Measurements from ENCODE around the gene UBASH3B. TPM values are rescaled to one million over a fixed set of nuclear protein-coding genes. Genes with fewer than 3 reads are reported as not detected.

The UBASH3B gene
- total and polyA plus RNA-seq, 2 donors (not counting 1 experiment from before 2014, with no cell fraction given): 13.1 to 44.4 TPM

DNA sequence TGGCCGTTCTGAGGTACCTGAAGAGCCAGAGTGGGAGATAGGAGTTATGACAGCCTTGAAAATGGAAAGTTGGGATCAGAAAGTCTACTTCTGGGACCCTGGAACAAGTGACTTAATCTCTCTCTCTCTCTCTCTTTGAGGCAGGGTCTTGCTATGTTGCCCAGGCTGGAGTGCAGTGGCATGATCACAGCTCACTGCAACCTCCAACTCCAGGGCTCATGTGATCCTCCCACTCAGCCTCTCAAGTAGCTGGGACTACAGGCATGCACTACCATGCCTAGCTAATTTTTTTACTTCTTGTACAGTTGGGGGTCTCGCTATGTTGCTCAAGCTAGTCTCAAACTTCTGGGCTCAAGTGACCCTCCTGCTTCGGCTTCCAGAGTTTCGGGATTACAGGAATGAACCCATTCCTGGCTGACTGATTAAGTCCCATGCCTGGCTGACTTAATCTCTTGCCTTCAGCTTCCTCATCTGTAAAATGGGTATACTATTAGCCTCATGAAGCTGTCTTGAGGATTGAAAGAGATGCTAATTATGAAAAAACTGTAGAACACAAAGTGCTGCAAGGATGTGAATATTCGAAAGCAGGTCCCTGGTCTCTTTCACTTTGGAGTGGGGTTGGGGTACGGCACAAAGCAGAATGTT lies 87.7 kb downstream of the UBASH3B start:
- Histone ChIP-seq H2AFZ (ENCODE audit: low read length) (no peak overlapping the region), H3K4me1 (ENCODE audit: control insufficient read depth, extremely low read depth, insufficient read depth, low read length) (peaks cover 17% of the 10 kb centered on the region), H3K79me2 (ENCODE audit: control insufficient read depth, insufficient read depth, low read length) (peaks cover 3% of the 10 kb centered on the region), H3K27ac (ENCODE audit: insufficient read depth, low read length) (no peak overlapping the region), H3K27me3 (ENCODE audit: control insufficient read depth, insufficient read depth, low read length) (no peaks in the 10 kb centered on the region), H3K4me2 (ENCODE audit: extremely low read depth, insufficient read depth, low read length) (no peak overlapping the region), H3K9ac (ENCODE audit: insufficient read depth, low read length) (no peak overlapping the region), H3K9me3 (ENCODE audit: control insufficient read depth, insufficient read depth, low read depth, low read length) (no peaks in the 10 kb centered on the region), H3K4me3 (replicated peaks in 1 of 4; ENCODE audit: control extremely low read depth in 1 of 4, insufficient read depth in 1 of 4, low read depth in 3 of 4, low read length in 4 of 4) (no peak overlapping the region), H3K36me3 (ENCODE audit: control insufficient read depth, insufficient read depth, low read length) (no peaks in the 10 kb centered on the region), H4K20me1 (ENCODE audit: control insufficient read depth, extremely low read depth, insufficient read depth, low read length) (no peaks in the 10 kb centered on the region)
- no peak for DNase-seq (ENCODE audit: low read depth in 2 of 2)
- TF ChIP-seq, protein P1, sequence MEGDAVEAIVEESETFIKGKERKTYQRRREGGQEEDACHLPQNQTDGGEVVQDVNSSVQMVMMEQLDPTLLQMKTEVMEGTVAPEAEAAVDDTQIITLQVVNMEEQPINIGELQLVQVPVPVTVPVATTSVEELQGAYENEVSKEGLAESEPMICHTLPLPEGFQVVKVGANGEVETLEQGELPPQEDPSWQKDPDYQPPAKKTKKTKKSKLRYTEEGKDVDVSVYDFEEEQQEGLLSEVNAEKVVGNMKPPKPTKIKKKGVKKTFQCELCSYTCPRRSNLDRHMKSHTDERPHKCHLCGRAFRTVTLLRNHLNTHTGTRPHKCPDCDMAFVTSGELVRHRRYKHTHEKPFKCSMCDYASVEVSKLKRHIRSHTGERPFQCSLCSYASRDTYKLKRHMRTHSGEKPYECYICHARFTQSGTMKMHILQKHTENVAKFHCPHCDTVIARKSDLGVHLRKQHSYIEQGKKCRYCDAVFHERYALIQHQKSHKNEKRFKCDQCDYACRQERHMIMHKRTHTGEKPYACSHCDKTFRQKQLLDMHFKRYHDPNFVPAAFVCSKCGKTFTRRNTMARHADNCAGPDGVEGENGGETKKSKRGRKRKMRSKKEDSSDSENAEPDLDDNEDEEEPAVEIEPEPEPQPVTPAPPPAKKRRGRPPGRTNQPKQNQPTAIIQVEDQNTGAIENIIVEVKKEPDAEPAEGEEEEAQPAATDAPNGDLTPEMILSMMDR (conservative IDR thresholded peaks at IDR 0.05 in 1 of 2, IDR thresholded peaks at IDR 0.05 in 1 of 2; ENCODE audit: low read depth in 1 of 2, low read length in 2 of 2): no peak
- TF ChIP-seq EZH2 (IDR thresholded peaks at IDR 0.05; ENCODE audit: low read length, missing control alignments): no peak

DNA sequence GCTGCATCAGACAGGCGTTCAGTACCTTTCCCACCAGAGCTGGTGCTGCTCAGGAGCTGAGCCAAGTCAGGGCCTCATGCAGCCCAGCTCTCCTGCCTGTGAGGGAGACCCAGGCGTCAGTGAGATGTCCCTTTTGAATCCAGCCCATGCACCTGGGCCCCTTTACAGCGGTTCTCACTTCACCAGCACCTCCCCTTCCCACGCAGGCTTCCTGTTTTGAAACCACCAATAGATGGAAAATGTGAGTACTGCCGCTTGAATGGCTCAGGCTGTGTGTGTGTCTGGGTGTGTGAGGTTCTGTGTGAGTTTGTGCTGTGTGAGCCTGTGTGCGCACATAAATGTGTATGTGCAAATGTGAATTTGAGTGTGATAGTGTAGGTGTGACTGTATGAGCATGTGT lies 88.4 kb downstream of the UBASH3B start:
- no peak overlapping the region for H2AFZ ChIP-seq (ENCODE audit: low read length)
- H3K4me1 ChIP-seq (ENCODE audit: control insufficient read depth, extremely low read depth, insufficient read depth, low read length): peaks cover 17% of the 10 kb centered on the region
- TF ChIP-seq, protein P1 (conservative IDR thresholded peaks at IDR 0.05 in 1 of 2, IDR thresholded peaks at IDR 0.05 in 1 of 2; ENCODE audit: low read depth in 1 of 2, low read length in 2 of 2): no peak
- TF ChIP-seq EZH2 (IDR thresholded peaks at IDR 0.05; ENCODE audit: low read length, missing control alignments): no peak
- peaks cover 3% of the 10 kb centered on the region for H3K79me2 ChIP-seq (ENCODE audit: control insufficient read depth, insufficient read depth, low read length)
- H3K27me3 ChIP-seq (ENCODE audit: control insufficient read depth, insufficient read depth, low read length): no peaks in the 10 kb centered on the region
- H3K4me3 ChIP-seq (replicated peaks in 1 of 4; ENCODE audit: control extremely low read depth in 1 of 4, insufficient read depth in 1 of 4, low read depth in 3 of 4, low read length in 4 of 4): no peak overlapping the region
- H3K27ac ChIP-seq (ENCODE audit: insufficient read depth, low read length): no peak overlapping the region
- H3K9ac ChIP-seq (ENCODE audit: insufficient read depth, low read length): no peak overlapping the region
- H4K20me1 ChIP-seq (ENCODE audit: control insufficient read depth, extremely low read depth, insufficient read depth, low read length): no peaks in the 10 kb centered on the region
- H3K4me2 ChIP-seq (ENCODE audit: extremely low read depth, insufficient read depth, low read length): no peak overlapping the region
- H3K36me3 ChIP-seq (ENCODE audit: control insufficient read depth, insufficient read depth, low read length): no peaks in the 10 kb centered on the region
- DNase-seq (ENCODE audit: low read depth in 2 of 2): no peak
- no peaks in the 10 kb centered on the region for H3K9me3 ChIP-seq (ENCODE audit: control insufficient read depth, insufficient read depth, low read depth, low read length)

DNA sequence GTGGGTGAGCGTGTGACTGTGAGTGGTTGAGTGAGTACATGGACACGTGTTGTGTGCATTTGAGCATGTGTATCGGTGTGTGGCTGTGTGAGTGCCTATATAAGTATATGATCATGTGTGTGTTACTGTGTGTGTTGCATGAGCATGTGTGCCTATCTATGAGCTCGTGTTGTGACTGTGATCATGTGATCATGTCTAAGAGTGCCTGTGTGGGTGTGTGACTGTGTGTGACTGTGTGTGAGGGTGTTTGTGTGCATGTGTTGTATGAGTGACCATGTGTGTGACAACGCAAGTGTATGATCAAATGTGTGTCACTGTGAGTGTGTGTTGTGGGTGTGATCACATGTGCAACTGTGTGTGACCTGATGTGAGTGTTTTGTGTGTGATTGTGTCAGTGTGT lies 88.8 kb downstream of the UBASH3B start:
- no peak overlapping the region for H3K27ac ChIP-seq (ENCODE audit: insufficient read depth, low read length)
- TF ChIP-seq, protein P1 (conservative IDR thresholded peaks at IDR 0.05 in 1 of 2, IDR thresholded peaks at IDR 0.05 in 1 of 2; ENCODE audit: low read depth in 1 of 2, low read length in 2 of 2): no peak
- TF ChIP-seq EZH2 (IDR thresholded peaks at IDR 0.05; ENCODE audit: low read length, missing control alignments): no peak
- H3K79me2 ChIP-seq (ENCODE audit: control insufficient read depth, insufficient read depth, low read length): peaks cover 3% of the 10 kb centered on the region
- no peak overlapping the region for H2AFZ ChIP-seq (ENCODE audit: low read length)
- no peaks in the 10 kb centered on the region for H3K27me3 ChIP-seq (ENCODE audit: control insufficient read depth, insufficient read depth, low read length)
- no peak overlapping the region for H3K4me2 ChIP-seq (ENCODE audit: extremely low read depth, insufficient read depth, low read length)
- no peak overlapping the region for H3K9ac ChIP-seq (ENCODE audit: insufficient read depth, low read length)
- no peaks in the 10 kb centered on the region for H3K36me3 ChIP-seq (ENCODE audit: control insufficient read depth, insufficient read depth, low read length)
- no peak overlapping the region for H3K4me3 ChIP-seq (replicated peaks in 1 of 4; ENCODE audit: control extremely low read depth in 1 of 4, insufficient read depth in 1 of 4, low read depth in 3 of 4, low read length in 4 of 4)
- H3K9me3 ChIP-seq (ENCODE audit: control insufficient read depth, insufficient read depth, low read depth, low read length): no peaks in the 10 kb centered on the region
- H4K20me1 ChIP-seq (ENCODE audit: control insufficient read depth, extremely low read depth, insufficient read depth, low read length): no peaks in the 10 kb centered on the region
- DNase-seq (ENCODE audit: low read depth in 2 of 2): no peak
- H3K4me1 ChIP-seq (ENCODE audit: control insufficient read depth, extremely low read depth, insufficient read depth, low read length): peaks cover 20% of the 10 kb centered on the region

Data from fibroblast of lung (primary cell).